Measurements from ENCODE around the gene MREG.
"Not testable (repeated sequence)": the region's sequence is repeated elsewhere in the genome, so short reads cannot be mapped to it uniquely, and the experiment has no call there.

MREG gene

DNA sequence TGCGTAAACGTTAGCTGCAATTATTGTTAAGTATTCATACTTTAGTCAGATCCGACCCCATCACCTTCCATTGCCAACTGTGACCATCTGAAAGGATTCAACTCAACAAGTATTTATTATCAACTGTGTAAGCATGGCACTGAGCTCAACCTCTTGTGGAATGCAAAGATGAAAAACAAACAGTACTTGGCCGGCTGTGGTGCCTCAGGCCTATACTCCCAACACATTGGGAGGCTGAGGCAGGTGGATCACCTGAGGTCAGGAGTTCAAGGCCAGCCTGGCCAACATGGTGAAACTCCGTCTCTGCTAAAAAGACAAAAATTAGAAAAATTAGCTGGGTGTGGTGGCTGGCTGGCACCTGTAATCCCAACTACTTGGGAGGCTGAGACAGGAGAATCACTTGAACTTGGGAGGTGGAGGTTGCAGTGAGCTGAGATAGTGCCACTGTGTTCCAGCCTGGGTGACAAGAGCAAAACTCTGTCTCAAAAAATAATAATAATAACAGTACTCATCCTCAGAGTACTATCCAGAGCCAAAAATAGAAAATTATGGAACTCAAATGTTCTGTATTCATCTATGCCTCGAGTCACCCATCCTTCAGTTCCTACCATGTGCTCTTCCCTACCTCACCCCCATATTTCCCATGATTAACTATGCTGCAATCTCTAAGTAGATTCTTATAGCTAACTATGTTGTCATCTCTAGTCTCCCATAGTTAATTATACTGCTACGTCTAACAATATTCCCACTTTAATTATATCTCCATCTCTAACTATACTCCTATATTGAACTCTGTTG is 8.6 kb upstream of the MREG start:
- DNase-seq = no peak

DNA sequence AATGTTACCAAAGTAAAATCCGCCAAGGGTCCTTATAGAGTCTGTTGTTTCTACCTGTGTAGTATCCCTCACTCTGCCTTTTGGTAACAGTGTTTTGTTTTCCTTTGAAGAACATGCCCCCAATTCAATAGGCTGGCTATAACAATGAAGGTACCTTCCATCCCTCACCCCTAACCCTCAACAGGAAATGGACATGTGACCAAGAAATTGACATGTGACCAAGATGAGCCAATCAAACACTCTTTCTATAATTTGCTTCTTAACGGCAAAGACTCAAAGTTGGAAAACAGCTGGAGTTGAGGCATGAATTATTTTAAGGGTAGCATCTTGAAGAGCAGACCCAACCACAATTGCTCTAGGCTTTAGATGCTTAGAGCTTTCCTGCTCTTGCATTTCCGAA is 5.4 kb upstream of the MREG start:
- DNase-seq = no peak

DNA sequence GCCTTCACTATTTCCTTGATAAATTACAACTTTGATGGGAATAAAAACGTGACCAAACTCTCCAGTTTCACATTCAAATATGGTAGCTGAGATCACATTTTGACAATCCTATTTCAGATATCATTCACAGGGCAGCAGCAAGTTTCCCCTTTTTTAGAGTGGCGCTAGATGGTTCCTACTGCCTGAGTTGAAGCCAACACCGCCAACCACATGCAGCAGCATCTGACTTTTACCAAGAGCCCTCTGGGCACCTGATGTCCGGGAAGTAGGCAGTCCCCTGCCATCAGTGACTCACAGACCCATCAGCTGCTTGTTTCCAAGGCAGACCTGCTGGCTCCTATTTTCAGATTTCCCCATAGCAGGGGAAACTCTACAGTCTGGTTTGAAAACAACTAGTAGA is 4.0 kb upstream of the MREG start:
- DNase-seq = peak; percentile 20

- DNase-seq = no peak
Observed at GRCh38 chr2:216016581-216016980, 3.2 kb upstream of the MREG start.

GRCh38 chr2:216015722-216016464 is 2.5 kb upstream of the MREG start:
- DNase-seq = peak; percentile 26

DNA sequence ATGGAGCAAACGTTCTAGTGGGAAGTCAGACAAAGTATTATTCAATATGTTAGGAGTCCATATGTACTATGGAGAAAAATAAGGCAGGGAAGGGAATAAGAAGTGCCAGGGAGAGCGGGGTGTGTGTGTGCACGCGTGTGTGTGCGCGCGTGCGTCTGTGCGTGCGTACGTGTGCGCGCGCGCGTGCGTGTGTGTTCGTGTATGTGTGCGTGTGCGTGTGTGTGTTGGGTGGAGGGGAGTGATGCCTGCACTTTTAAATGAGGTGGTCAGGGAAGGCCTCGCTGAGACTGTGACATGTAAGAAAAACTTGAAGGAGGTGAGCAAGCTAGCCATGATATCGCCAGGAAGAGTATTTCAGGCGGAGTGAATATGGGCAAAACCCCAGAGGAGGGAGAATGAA is 1.6 kb upstream of the MREG start:
- no peak for DNase-seq

DNA sequence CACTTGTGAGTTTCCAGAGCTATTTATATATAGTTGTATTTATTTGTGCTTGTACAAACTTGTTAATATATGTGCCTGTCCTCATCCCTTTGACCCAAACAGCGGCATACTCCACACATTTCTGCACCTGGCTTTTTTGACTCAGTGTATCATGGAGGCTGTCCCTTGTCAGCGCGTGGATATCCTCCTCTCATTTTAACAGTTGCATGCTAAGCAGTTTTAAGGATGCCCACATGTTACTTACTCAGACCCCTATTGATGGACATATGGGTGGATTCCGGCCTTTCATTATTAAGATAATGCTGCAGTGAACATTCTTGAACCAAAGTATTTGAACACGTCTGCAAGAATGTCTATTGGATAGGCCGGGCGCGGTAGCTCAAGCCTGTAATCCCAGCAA is 655 bp upstream of the MREG start:
- no peak for DNase-seq

GRCh38 chr2:216012830-216013079 is 596 bp downstream of the MREG start:
- DNase-seq = no peak

- no peak for DNase-seq
Observed at GRCh38 chr2:216012133-216012829, 1.1 kb downstream of the MREG start.

GRCh38 chr2:216009215-216009614 is 4.1 kb downstream of the MREG start:
- not testable (repeated sequence) for DNase-seq

- DNase-seq = no peak
Observed at GRCh38 chr2:216008387-216008786, 5.0 kb downstream of the MREG start.

GRCh38 chr2:216006164-216006663 is 7.1 kb downstream of the MREG start:
- peak; percentile 23 for DNase-seq

GRCh38 chr2:216004697-216005283 is 8.6 kb downstream of the MREG start:
- DNase-seq = no peak

DNA sequence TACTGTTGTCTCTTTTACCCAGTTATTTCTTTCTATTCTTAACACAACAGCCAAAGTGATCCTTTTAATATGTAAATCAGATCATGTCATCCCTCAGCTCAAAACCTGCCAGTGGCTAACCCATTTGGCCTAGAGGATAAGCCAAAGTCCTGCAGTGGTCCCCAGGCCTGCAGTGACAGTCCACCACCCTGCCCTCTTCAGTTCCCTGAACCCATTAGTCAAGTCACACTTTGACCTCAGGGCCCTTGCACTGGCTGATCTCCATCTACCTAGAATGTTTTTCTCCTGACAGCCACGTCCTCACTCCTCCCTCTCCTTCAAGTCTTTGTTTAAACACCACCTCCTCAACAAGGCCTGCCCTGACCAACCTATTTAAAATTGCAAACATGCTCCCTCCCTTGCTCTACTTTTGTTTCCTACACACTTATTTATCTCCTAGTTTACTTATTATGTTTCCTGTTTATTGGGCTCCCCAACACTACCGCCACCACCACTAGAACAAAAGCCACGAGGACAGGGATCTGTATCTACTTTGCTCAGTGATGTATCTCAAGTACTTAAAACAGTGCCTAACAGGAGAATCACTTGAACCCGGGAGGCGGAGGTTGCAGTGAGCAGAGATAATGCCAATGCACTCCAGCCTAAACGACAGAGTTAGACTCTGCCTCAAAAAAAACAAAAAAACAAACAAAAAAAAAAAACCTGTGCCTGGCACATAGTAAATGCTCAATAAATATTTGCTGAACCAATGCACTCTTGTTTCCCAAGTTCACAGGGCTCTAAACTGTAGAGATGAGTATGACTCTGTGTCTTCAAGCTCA is 9.3 kb downstream of the MREG start:
- no peak for DNase-seq

- no peak for DNase-seq
Observed at GRCh38 chr2:216002693-216003092, 10.7 kb downstream of the MREG start.

- no peak for DNase-seq
Observed at GRCh38 chr2:216002101-216002678, 11.2 kb downstream of the MREG start.

- no peak for DNase-seq
Observed at GRCh38 chr2:216001216-216002100, 11.9 kb downstream of the MREG start.

GRCh38 chr2:215998636-215999035 is 14.7 kb downstream of the MREG start:
- no peak for DNase-seq

GRCh38 chr2:215997219-215997618 is 16.1 kb downstream of the MREG start:
- DNase-seq = no peak

DNA sequence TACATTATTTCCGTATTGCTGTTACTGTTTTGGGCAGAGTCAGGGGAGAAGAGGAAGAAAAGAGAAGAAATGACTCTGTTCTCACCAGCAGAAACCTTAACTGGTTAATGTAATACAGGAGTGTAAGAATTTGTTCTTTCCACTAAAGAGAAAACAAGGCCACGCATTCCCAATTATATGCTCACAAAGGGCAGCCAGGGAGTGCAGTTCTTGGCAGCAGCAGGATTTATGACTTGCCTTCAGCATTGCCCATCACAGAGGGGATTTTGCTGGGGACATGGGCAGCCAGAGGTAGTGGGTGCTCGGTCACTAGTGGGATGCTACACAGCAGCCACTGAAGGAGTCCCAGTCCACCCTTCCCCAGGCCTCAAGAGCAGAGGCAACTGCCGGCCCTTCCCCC is 18.4 kb downstream of the MREG start:
- no peak for DNase-seq

DNA sequence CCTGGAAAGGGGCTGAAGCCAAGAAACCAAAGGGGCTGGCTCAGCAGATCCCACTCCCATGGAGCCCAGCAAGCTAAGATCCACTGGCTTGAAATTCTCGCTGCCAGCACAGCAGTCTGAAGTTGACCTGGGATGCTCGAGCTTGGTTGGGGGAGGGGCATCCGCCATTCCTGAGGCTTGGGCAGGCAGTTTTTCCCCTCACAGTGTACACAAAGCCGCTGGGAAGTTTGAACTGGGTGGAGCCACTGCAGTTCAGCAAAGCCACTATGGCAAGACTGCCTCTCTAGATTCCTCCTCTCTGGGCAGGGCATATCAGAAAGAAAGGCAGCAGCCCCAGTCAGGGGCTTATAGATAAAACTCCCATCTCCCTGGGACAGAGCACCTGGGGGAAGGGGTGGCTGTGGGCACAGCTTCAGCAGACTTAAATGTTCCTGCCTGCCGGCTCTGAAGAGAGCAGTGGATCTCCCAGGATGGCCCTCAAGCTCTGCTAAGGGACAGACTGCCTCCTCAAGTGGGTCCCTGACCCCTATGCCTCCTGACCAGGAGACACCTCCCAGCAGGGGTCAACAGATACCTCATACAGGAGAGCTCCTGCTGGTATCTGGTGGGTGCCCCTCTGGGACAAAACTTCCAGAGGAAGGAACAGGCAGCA is 24.7 kb downstream of the MREG start:
- DNase-seq = not testable (repeated sequence)
